Activated CD4-positive, alpha-beta T cell treated with anti-CD3 and anti-CD28 coated beads, Interleukin-2, Interleukin-6, amounts not matched to agents 100 ng/mL and 50 ng/mL, durations not matched to agents 16 hours and 8 hours (primary cell): ENCODE results near the gene TTLL7.
A peak's percentile ranks its signal among the peaks of the same experiment; 100 is the strongest.
"Not testable (repeated sequence)": the region's sequence is repeated elsewhere in the genome, so short reads cannot be mapped to it uniquely, and the experiment has no call there.

ENCODE experiments used
- DNase-seq: peaks from one replicate; pipeline ENCODE4 v3.0.0-alpha.2; 2020

TTLL7 gene

DNA sequence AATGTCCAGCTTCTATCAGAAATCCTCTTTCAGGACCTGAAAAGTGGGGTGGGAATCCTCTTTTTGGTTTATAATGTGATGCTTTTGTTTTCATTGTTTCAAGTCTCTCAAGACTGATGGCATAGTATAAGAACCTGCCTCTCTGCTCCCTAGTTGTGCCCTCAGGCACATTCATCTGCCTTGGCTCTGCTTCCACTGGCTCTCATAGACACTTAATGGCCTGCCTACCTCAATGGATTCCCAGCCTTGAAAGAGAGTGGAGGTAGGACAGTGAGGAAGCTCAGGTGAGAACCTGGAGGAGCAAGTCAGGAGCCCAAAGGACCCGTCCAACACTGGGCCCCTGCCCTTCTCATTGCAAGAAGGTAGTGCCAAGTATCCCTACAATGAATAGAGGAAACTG lies 4.8 kb downstream of the TTLL7 start:
- no peak for DNase-seq

DNA sequence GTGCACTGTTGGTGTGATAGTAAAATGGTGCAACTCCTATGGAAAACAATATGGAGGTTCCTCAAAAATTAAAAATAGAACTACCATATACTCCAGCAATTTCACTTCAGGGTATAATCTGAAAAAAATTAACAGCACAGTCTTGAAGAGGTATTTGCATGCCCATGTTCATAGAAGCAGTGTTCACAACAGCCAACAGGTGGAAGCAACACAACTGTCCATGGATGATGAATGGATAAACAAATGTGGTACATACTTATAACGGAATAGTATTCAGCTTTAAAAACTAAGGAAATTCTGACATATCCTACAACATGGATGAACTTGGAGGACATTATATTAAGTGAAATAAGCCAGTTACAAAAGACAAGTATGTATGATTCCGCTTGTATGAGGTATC lies 8.2 kb downstream of the TTLL7 start:
- no peak for DNase-seq

DNA sequence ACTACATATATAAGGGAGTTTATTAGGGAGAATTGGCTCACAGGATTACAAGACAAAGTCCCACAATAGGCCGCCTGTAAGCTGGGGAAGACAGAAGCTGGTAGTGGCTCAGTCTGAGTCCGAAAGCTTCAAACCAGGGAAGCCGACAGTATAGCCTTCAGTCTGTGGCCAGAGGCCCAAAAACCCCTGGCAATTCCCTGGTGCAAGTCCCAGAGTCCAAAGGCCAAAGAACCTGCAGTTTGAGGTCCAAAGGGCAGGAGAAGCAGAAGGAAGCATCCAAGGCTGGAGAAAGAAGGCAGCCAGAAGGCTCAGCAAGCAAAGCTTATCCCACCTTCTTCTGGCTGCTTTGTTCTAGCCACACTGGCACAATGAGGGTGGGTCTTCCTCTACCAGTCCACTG lies 13.9 kb downstream of the TTLL7 start:
- no peak for DNase-seq

DNA sequence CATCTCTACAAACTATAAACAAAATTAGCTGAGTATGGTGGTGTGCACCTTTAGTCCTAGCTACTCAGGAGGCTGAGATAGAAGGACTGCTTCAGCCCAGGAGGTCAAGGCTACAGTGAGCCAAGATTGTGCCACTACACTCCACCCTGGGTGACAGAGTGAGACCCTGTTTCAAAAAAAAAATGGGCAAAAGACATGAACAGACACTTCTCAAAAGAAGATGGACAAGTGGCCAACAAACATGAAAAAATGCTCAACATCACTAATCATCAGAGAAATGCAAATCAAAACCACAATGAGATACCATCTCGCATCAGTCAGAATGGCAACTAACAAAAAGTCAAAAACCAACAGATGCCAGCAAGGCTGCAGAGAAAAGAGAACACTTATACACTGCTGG lies 15.0 kb downstream of the TTLL7 start:
- DNase-seq: not testable (repeated sequence)

DNA sequence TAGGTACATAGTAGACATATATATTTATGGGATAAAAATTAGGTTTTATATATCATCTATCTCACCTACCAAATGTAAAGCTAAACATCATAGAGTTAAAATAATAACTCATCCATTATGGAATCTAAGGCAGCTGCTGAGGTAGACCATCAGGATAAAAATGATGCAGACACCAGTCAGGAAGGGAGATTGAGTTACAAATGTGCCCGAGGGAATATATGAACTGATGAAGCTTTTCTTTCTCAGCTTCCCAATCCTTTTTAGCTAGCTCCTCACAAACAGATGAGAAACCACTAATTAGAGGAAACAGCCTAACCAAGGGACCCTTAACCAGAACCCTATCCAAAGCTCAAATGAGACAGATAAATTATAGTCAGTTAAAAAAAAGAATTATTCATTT lies 20.9 kb downstream of the TTLL7 start:
- no peak for DNase-seq

DNA sequence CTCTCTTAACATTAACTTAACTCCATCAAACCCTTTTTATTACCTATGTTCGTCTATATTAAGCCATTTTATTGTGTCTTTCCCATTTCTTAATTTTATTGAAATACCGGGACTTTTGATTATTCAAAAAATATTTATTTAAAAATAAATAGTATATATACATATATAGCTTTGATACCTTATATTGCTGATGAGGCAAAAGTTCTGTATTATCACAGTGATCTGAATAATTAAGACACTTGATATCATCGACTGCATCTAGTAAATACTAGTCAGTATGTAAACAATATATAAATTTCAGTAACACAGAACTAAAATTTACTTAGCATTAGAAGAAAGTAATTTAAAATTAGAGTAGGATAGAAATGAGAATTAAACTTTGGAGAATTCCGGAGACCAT lies 22.0 kb downstream of the TTLL7 start:
- no peak for DNase-seq

DNA sequence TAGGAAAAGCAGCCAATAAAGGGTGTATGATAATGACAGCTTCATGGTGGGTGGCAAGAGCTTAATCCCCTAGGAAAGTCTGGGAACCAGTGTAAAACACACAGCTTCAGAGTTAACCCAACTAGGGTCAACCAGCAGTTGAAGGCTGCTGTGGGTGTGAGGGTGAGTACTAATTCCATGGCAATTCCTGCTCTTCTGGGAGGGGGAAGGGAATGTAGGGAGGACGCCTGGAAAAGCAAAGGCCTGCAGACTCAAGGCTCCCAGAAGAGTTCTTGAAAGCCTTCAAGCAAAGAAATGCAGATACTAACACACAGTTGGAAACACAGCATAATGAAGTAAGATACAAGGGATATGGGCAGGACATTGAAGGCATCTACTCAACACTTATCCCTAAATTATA lies 28.1 kb downstream of the TTLL7 start:
- no peak for DNase-seq

DNA sequence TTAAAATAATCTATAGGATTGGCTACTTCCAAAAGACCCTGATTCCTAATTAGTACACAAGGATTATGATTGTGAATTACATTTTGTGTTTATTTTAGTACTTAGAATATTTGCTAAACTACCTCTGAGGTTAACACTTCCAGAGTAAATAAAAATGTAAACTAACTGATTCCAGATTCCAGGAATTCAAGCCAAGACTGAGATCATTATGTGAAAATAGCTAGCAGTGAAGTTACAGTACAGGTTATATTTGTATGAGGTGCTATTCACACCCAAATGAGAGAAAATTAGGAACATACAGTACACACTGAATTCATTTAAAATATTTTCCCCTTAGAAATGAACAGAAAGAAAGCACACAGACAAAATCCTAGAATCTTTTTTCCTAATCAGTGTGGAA lies 28.8 kb downstream of the TTLL7 start:
- DNase-seq: no peak

DNA sequence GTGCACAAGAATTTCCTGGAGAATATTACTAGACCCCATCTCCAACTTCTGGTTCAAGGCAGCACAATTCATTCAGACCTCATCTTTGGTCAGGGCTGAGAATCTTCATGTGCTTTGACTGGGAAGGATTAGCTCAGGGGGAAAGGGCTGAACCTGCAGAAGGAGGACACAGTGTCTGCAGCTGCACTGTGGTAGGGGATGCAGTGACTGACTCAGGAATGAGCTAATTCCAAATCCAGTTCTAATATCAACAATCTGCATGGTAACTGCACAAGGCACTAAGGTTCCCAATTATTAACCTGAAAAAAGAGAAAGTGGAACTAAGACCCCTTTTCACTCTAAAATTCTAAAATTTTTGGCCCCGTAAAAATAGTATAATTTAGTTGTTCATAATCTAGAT lies 31.6 kb downstream of the TTLL7 start:
- no peak for DNase-seq

DNA sequence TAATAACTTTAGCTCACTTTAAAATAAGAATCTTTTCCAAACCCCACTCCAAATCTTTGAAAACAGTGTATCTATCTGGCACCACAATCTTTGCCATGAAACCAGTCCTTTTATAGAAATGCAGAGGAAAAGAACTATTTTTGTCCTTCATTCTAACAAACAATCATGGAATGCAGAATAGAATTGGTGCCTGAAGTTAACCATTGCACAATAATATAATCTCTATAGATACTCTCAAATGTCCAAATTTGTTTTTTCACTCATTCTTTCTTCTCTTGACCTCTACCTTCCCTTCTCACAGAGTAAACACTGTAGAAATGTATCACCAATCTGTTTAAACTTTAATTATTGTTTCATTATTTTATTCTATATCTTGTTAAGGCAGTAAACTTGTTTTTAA lies 34.8 kb downstream of the TTLL7 start:
- no peak for DNase-seq

DNA sequence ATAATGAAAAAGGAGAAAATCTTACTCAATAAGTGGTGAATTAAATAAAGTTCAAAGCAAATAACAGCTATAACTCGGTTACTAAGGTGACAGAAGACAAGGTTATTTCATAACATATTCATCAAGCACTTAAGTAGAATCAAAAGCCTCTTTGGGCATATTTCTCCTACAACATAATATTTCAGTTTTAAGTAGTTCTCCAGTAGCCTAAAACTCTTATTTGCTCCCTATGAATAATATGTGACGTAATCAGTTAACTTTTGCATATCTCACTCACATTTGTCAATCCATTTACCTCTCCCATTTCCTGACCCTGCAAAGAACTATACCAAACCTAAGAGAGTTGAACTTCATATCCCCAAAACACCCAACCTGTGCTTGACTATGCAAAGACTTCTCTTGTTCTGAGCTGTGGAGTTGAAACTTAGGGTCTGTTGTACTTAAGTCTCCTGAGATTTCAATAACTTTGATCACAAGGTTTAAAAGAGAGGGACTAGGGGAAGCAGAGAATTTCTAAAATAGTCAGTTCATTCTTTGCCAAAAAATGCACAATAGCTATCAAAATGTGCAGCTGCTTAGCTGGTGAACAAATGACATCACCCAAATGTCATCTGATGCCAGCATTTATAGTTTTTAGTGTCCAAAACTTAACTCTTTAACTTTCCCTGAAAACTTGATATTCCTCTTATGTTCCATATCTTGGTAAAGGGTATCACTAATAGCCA lies 37.2 kb downstream of the TTLL7 start:
- DNase-seq: no peak

DNA sequence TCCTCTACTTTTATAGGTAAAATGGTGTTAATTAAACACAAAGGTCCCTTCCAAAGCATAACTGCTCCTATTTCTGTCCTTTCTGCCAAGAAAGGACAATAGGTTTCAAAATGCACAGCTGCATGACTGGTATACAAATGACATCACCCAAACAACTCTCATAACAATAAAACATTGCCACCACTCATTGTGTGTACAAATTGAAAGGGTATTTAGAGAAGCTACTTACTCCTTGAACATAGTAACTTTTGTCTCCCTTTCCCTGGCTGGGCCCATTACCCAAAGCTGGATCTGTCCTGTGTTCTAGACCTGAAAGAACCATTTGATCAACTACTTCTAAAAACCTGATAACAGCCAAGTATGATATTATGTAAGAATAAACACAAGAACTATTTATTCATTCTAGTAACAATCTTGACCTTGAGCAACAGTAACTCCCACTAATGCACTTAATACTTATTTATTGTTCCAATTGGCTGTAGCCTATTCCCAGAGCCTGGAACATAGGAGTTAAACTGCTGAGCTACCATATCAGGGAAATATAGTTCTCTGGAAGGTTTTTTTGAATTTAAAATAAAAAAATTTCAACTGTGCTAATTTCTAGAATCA lies 38.2 kb downstream of the TTLL7 start:
- DNase-seq: no peak

DNA sequence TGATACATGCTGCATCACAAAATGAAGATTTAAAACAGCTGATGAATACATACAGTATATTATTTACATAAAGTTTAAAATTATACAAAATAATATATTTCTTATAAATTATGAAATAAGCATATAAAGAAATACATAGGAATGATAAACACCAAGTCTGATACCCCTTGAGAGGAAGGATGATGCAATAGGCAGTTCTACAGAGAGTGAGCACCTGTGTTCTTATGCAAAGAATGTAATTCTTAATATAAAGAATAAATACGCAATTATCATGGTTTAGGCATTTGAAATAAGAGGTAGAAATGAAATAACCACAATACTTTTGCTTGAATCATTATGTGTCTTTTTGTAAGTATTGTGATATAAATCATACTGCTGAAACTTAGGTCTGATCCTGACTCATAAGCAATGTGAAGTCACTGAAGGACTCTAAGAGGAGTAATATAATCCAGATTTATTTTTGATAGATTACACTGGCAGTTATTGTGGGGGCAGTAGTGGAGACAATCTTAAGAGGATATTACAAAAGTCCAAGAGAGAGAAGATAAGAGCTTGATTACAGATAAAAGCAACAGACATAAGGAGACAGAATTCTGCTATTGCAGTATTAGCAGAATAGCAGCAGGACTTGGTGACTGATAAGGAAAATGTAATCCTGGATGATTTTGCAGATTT lies 39.0 kb downstream of the TTLL7 start:
- no peak for DNase-seq

DNA sequence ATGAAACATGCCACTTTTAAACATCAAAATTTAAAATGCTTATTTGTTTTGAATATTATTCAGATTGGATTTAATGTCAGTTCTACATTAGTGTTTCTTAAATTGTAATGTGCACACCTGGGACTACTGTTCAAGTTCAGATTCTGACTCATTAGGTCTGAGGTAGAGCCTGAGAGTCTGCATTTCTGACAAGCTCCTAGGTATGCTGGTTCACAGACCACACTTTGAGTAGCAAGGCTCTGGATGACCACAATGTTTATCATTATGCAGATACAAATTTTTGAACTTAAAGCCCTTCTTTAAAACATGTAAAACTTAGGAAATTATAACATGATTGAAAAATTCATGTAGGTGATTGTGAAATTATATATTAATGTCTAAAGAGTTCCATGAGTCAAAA lies 40.2 kb downstream of the TTLL7 start:
- DNase-seq: no peak

DNA sequence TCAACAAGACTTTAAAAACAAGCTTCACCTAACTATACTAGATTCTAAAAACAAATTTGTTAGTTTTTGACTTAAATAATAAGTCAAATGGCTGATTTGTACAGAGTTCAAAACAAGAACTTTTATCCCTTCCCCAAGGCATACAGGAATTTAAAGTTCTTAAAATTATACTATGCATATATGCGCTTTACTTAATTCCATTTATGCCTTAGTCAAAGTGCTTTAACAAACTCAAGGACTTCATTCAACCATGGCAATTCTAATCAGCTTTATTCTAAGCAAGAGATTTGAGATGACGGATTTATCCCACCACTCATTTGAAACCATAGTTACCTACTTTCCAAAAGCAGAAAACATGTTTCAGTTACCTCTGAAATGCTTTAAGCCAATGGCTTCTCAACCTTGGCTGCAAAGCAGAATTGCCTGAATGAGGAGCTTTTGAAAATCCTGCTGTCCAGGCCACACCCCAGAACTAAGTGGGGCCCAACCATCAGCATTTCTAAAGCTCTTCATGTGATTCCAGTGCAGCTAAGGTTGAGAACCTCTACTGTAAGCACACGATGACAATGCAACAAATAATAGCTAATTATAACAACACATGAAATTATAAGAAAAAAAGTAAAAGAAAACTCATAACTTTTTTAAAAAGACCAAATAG lies 44.6 kb downstream of the TTLL7 start:
- DNase-seq: no peak

DNA sequence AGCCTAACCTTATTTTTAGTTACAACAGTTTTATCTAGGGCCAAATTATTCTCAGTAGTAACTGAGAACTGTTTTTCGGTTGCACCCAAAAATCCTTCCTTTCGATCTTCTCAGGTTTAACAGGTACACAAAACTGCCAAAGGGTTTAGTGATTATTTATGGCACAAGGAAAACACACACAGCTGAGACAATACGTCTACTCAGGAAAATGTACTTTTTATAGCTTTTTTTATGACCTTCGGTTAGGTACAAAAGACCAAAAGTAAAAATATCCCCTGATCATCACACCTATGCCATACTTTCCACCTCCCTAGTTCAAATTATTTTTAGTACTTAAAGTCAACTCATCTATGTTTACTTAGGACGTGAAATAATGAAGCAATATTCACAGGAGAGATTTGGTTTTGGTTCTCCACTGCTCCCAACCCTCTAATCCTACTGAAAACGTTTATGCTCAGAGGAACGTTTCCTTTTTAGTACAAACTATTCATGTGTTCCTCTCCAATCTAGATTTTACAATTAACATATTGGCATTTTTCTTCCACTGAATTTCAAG lies 48.7 kb downstream of the TTLL7 start:
- DNase-seq: no peak

DNA sequence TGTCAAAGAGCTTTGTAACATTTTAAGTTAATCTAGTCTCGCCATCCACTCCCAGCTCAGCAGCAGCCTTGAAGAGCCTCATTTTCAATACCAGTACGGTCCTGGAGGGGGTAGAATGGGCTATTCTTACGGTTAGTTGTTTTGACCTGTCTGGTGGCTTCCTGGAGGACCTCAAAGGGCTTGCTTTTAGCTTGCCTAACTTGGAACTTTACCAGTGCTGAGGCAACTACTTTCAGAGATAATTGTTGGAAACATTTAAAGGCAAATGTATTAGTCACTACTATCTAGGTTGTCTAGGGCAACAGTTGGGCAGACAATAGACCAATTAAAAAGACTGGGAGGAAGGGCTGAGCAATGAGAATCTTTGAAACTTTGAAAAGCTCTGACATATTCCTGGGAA lies 56.0 kb downstream of the TTLL7 start:
- no peak for DNase-seq

DNA sequence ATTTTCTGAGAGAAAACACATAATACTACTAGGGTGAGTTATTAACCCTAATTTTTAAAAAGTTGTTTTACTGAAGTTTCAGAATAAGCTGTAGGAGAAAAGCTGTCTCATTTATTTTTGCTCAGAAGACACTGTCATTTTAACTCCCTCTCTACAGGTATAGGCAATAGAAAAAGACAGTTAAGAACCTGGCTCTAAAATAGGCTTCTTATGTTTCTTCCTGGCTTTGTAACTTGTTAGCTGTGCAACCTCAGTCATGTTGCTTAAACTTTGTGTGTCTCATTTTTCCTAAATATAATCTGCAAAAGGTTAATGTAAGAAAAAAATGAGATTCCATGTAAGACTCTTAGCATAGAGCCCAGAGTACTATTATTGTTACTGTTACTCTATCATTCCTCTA lies 64.4 kb downstream of the TTLL7 start:
- DNase-seq: no peak

DNA sequence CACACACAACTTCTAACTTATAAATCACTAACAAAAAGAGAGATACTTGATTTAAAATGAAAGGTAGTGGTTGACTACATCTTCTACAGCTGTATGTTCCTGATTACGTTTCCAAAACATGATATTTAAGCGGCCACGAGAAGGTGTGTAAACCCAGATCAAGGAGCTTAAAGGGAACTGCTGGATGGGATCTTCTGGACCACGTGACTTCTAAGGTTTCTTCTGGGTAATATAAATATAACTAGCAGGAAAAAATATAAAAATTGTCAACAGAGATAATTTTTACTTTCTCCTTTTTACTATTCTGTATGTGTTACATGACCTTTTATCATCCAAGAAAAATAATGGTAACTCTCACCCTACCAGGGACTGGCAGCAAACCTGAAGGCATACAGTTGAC lies 66.2 kb downstream of the TTLL7 start:
- no peak for DNase-seq

DNA sequence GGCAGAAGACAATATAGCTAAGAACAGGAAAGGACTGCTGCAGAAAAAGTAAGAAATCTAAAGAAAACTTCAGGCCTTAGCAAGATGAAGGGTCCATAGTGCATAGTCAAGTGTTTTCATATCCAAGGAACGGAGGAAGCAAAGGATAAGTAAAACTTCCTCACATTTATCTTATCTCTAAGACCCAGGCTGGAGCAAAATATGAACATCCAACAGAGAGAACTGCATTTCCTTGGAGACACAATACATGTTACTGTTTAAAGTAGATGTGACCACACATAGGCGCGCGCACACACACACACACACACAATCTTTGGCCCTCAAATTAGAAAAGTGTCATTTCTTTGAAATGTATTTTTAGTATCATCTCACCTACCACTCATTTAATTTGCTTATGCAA lies 66.7 kb downstream of the TTLL7 start:
- no peak for DNase-seq

DNA sequence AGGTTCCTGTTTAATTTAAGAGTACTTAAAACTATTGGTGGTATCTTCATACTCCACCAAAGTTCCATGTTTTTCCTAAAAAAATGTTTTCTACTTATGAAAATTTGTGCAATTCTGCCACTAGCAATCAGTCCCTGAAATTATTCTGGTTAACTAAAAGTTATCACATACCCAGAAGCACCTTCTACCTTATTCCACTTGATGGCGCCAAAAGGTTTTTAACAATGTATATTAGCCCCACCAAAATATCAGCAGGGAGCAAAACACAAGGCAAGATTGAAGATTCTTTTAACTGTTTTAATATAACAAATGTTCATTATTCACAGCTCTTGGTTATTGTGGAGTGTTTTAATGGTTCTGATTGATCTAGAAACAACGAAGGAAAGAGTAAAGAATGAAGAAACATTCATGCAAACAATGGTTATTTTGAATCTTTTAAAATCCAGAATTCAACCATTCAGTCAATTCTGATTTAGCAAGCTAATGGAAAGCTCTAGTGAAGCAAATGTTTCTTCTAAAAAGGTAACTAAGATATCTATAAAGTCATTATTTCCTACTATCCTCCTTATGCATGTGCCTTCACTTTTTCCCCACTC lies 67.2 kb downstream of the TTLL7 start:
- DNase-seq: peak; percentile 50

DNA sequence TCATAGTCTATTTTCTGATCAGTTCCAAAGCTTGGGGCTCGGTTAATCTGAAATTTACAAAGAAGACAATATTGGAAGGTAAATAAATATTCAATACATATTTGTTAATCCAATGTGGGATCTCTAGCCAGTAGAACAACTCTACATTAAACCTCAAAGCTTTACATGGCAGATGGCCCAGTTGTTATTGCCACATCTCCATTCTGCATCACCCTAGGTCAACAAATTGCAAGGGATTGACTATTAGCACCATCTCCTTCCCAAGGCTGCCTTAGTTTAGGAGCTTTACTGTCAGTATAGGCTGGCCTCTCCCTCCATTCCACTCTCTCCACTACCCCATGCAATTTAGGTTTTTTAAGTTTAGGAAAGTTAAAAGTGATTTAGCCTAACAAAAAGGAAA lies 69.7 kb downstream of the TTLL7 start:
- DNase-seq: no peak

DNA sequence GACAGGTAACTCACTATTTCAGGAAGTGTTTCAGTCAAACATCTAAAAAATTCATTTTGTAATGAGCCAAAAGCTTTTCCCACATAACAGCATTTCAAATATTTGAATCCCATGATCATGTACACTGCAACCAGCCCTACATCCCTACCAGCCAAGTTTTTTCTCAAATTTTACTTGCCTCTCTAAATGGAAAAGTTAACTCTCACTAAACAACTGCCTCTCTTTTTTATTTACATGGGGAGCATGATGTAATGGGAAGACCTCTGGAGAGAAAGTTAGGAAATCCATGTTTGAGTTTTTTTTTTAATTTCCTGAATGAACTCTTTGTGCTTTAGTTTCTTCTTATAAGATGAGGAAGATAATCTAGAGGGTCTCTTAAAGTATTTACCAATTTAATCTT lies 70.5 kb downstream of the TTLL7 start:
- DNase-seq: no peak
